SJSA1 (cell line): ENCODE results near the gene FBN1. TPM values are rescaled to one million over a fixed set of nuclear protein-coding genes. Genes with fewer than 3 reads are reported as not detected.

ENCODE experiments used
- DNase-seq, 2 experiments: peaks; one replicate each; pipeline ENCODE4 v3.0.0-alpha.2; 2015 to 2020; ENCODE audit warnings: low spot score in 2 of 2, low read depth in 1 of 2
- H3K27ac ChIP-seq: fragments of 250-450 bp; sonication (Bioruptor Pico); 2 replicates; pipeline ENCODE4 v1.5.1; 2020; ENCODE audit warnings: mild to moderate bottlenecking, moderate library complexity
- H3K27me3 ChIP-seq: fragments of 250-450 bp; sonication (Bioruptor Pico); replicated peaks from 2 replicates; pipeline ENCODE4 v1.5.1; 2020; ENCODE audit warnings: mild to moderate bottlenecking, moderate library complexity
- H3K36me3 ChIP-seq: fragments of 250-450 bp; sonication (Bioruptor Pico); 2 replicates; pipeline ENCODE4 v1.5.1; 2020; ENCODE audit warnings: mild to moderate bottlenecking
- H3K4me1 ChIP-seq: fragments of 250-450 bp; sonication (Bioruptor Pico); replicated peaks from 2 replicates; pipeline ENCODE4 v1.6.1; 2021; ENCODE audit warnings: mild to moderate bottlenecking
- H3K4me3 ChIP-seq: fragments of 250-450 bp; sonication (Bioruptor Pico); 2 replicates; pipeline ENCODE4 v1.5.1; 2020; ENCODE audit warnings: mild to moderate bottlenecking
- H3K9me3 ChIP-seq: fragments of 250-450 bp; sonication (Bioruptor Pico); replicated peaks from 2 replicates; pipeline ENCODE4 v1.5.1; 2020; ENCODE audit warnings: mild to moderate bottlenecking
- total RNA-seq: library from RNA; depleted of rRNA; stranded (reverse); fragments of >200 nt; shearing (Covaris generic); gene quantifications from 2 replicates; pipeline ENCODE4 v1.2.3, GENCODE V29; 2014

Gene FBN1
- total RNA-seq, 1 experiment from 2014 or later, result 352 TPM

DNA sequence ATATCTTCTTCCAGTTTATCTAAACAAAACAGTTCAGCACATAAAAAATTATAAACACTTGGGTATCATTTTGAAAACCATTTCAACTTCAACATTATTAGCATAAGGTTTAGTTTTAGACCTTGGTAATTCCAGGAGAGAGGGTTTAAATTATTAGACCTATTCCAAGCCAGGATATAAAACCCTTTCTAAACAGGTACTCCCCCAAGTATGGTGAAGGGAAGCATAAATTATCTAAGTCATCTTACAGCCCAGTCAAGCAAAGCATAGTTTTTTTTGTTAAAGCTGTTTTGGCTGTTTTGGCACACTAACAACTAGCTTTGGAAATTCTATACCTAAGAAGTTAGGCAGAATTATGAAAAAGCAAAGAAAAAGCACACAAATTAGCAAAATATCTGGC is 87.3 kb downstream of the FBN1 start:
- H3K27ac ChIP-seq, result no peak overlapping the region
- peaks cover 37% of the 10 kb centered on the region for H3K36me3 ChIP-seq
- H3K9me3 ChIP-seq, result no peaks in the 10 kb centered on the region
- no peak for DNase-seq
- no peaks in the 10 kb centered on the region for H3K27me3 ChIP-seq
- no peak overlapping the region for H3K4me3 ChIP-seq
- H3K4me1 ChIP-seq, result peaks cover 52% of the 10 kb centered on the region

DNA sequence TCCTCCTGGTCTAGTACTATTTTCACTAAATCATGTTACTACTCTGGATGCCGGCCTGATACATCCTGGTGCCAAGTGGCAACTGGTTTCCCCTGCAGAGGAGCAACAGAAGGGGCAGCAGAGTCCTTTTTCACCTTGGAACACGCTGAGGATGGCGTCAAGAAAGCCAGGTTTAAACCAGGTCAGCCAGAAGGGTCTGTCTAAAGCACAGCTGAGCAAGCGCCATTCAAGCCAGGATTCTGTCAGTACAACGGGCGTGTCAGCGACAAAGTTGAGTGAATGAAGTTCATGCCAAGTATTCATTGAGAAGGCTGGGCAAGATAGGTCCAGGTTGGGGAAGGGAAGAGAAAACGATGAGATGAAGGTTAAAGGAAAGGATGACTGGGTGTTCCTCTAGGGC is 88.2 kb downstream of the FBN1 start:
- Histone ChIP-seq H3K36me3 (peaks cover 37% of the 10 kb centered on the region), H3K27me3 (no peaks in the 10 kb centered on the region), H3K27ac (no peak overlapping the region), H3K9me3 (no peaks in the 10 kb centered on the region), H3K4me1 (peaks cover 49% of the 10 kb centered on the region), H3K4me3 (no peak overlapping the region)
- DNase-seq, result no peak

DNA sequence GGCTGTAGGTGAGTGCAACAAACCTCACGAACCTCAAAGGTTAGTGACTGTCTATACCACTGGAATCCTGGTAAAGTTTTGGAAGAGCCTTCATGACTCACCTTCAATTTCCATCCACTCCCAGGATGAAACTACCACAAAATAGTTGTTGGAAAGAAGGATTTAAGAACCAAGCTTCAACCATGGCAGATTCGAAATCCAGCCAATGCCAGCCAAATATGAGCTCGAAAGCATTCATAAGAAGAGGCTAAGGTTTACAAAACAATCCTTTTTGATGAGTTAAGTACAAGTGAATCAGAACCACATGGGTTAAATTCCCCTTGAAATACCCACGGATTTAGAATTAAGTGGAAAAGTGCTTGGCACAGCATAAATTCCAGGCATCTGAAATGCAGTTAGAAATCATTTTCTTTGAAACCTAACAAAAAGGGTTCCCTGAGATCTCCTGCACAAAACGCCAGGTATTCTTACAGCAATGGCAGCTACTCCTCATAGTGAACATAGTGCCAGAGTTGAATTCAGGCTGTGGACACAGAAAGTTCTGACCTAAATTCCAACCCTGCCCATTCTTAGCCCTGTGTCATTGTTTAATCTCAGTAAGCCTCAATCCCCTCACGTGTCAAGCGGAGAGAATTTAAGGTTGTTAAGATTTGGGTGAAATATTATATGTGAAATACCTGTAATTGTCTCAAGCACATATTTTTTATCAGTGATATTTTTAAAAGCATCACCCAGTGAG is 89.2 kb downstream of the FBN1 start:
- H3K9me3 ChIP-seq, result no peaks in the 10 kb centered on the region
- H3K27me3 ChIP-seq, result no peaks in the 10 kb centered on the region
- no peak for DNase-seq
- H3K4me3 ChIP-seq, result no peak overlapping the region
- H3K4me1 ChIP-seq, result peaks cover 49% of the 10 kb centered on the region
- H3K36me3 ChIP-seq, result peaks cover 37% of the 10 kb centered on the region
- no peak overlapping the region for H3K27ac ChIP-seq

DNA sequence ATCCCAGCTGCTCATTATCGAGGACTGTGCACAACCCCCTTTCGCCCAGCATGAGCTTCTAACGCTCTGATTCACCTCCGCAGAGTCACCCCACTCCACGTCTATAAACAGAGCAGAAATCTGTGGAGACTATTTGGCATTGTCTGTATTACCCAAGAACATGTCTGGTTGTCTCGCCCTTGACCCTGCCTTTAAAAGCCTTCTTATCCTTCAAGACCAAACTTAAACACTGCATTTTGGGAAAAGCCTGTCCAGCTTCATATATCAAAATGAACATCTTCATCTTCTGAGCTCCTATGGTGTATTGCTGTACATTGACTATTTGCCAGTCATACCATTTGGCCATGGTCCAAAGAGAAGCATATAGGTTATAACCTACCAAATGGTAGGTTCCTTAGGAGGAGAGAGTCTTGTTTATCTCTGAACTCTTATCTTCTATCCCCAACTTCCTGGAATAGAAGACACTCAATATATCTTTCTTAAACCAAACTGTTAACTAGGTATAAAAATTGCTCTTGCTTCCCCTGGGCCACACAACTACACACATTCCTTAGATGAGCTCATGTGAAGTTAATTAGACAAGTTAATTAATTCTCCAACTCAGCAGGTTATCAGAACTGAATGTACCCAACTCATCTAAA is 90.1 kb downstream of the FBN1 start:
- Histone ChIP-seq H3K27me3 (no peaks in the 10 kb centered on the region), H3K36me3 (peaks cover 40% of the 10 kb centered on the region), H3K4me3 (no peak overlapping the region), H3K9me3 (no peaks in the 10 kb centered on the region), H3K4me1 (peaks cover 47% of the 10 kb centered on the region), H3K27ac (no peak overlapping the region)
- no peak for DNase-seq

DNA sequence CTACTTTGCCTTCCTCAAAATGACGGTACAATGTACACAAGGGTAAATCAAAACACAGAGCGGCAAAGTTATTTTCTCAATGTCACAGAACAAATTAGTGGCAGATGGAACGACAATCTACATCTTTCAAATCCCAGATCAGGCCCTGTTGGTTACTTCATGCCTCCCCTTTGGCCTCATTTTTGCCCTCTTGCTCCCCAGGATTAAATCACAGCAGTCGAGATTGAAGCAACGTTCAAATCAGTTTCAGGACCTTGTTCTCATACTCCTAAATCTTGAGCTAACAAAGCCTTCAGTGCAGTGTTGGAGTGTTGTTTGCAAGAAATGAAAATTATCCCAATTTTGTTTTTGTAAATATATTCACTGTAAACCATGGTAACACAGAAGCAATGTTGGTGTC is 91.4 kb downstream of the FBN1 start:
- DNase-seq, result no peak
- 0 out of 2 replicates have a peak overlapping the region, but pooled peaks have one; percentile 1 for H3K27ac ChIP-seq

DNA sequence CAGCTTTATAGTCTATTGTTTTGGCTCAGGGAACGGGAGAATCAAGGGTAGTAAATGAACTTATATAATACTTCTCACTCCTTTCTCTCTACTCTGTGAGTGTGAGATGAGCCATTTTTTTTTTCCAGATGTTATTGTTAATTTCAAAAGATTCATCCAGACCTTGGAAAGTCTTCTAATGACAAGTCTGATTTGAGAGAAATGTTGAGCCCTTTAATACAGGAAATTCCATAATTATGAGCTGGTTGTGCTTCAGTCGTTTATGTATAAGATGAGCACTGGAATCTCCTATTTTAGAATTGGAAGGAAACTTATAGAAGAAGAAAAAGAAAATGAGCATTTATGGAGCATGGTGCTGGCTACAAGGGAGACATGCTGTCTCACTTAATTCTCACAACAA is 92.0 kb downstream of the FBN1 start:
- peaks cover 43% of the 10 kb centered on the region for H3K36me3 ChIP-seq
- DNase-seq, result no peak
- H3K27ac ChIP-seq, result 0 out of 2 replicates have a peak overlapping the region, but pooled peaks have one; percentile 1
- H3K27me3 ChIP-seq, result no peaks in the 10 kb centered on the region
- H3K4me1 ChIP-seq, result peaks cover 29% of the 10 kb centered on the region
- H3K9me3 ChIP-seq, result no peaks in the 10 kb centered on the region
- H3K4me3 ChIP-seq, result no peak overlapping the region

More for the DNA sequence above, 91.4 kb downstream of the FBN1 start:
- H3K4me3 ChIP-seq, result no peak overlapping the region
- H3K36me3 ChIP-seq, result peaks cover 40% of the 10 kb centered on the region
- H3K9me3 ChIP-seq, result no peaks in the 10 kb centered on the region
- H3K4me1 ChIP-seq, result peaks cover 34% of the 10 kb centered on the region
- H3K27me3 ChIP-seq, result no peaks in the 10 kb centered on the region

DNA sequence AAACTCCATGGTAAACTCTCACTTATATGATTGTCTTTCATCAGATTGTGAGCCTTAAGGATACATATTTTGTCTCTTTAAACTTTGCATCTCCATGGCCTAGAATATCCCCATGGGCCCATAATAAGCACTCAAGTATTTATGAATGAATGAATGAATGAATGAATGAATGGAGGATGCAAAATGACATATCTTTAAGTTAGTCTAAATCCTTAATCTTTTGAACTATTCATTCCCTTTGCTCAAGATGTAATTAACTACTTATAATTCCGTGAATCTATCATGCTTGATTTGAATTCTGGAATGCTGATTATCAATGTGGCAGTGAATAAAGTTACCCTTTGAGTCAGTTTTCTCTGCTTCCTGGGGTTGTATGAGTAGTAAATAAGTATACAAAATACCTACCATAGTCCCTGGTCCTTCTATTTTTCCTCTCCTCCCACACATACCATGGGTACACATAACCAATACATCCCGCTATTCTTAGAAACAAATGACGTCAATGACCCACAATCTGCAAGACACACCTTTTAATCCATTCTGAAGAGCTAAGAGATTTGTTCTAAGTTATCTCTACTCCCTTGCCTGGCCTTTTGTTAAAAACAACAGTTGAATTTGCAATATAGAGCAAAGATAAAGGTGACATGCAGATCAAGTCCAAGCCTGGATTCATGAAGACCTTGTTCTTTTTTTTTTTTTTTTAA is 94.5 kb downstream of the FBN1 start:
- H3K36me3 ChIP-seq, result peaks cover 35% of the 10 kb centered on the region
- H3K4me1 ChIP-seq, result peaks cover 31% of the 10 kb centered on the region
- DNase-seq, result no peak

DNA sequence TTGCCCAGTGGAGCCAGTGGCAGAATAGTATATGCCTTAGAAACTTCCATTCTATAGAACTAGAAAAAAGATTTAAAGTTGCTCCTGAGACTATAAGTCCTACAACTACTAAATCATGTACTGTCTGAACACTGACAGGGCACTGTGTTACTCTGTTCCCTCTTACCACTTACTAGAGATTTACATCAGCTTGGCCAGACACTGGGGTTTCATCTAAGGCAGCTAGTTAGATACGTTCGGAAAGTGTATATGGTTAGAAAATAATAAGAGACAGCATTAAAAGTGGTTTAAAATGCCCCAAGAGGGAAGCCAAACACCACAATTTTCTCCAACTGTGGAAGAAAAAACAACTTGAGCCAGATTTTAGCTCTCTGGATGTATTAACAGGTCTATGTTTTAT is 97.1 kb downstream of the FBN1 start:
- H3K36me3 ChIP-seq, result peaks cover 32% of the 10 kb centered on the region
- H3K27me3 ChIP-seq, result no peaks in the 10 kb centered on the region
- peaks cover 29% of the 10 kb centered on the region for H3K4me1 ChIP-seq
- H3K27ac ChIP-seq, result peak overlapping the region; percentile 50; the same call in 1 of the 2 replicates
- H3K4me3 ChIP-seq, result no peak overlapping the region
- no peaks in the 10 kb centered on the region for H3K9me3 ChIP-seq
- no peak for DNase-seq

More for the DNA sequence above, 94.5 kb downstream of the FBN1 start:
- Histone ChIP-seq H3K27me3 (no peaks in the 10 kb centered on the region), H3K4me3 (no peak overlapping the region), H3K27ac (no peak overlapping the region), H3K9me3 (no peaks in the 10 kb centered on the region)

DNA sequence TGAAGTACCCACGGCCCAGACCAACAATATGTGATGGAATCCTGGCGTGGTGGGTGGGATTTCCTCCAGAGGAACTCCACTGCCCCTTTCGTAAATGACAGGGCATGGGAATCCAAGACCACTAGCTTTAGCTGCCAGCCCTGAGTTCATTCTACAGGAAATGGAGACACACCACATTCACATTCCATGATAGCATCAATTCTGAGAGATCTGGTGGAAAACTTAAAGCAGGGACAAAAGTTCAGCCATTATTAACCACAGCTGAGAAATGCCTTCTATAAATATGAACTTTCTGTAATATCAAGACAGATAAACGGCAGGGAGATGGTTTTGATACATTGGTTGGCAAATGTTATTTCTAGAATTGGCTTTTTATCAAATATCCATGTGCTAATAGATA is 98.2 kb downstream of the FBN1 start:
- H3K27me3 ChIP-seq, result no peaks in the 10 kb centered on the region
- H3K4me1 ChIP-seq, result peaks cover 31% of the 10 kb centered on the region
- peaks cover 37% of the 10 kb centered on the region for H3K36me3 ChIP-seq
- no peaks in the 10 kb centered on the region for H3K9me3 ChIP-seq
- peak overlapping the region; percentile 50 for H3K27ac ChIP-seq
- DNase-seq, result peak in 1 of 2 experiments; percentile 38
- no peak overlapping the region for H3K4me3 ChIP-seq

DNA sequence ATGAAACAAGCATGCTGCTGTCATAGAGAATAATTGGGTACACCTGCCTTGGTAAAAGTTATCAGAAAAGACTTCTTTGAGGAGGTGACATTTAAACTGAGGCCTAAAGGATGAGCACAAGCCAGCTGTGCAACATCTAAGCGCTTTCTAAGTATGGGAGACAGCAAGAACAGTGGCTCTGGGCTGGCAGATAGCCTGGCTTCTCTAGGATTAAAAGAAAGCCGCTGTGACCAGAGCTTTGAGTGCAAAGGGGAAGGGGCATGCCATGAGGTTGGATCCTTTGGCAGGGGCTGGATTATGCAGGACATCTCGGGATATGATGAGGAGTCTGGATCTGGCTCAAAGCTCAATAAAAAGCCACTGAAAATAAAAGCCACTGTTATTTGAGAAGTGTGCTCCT is 99.2 kb downstream of the FBN1 start:
- Histone ChIP-seq H3K4me3 (no peak overlapping the region), H3K36me3 (peaks cover 37% of the 10 kb centered on the region), H3K4me1 (peaks cover 39% of the 10 kb centered on the region), H3K27me3 (no peaks in the 10 kb centered on the region), H3K27ac (no peak overlapping the region), H3K9me3 (no peaks in the 10 kb centered on the region)
- no peak for DNase-seq

DNA sequence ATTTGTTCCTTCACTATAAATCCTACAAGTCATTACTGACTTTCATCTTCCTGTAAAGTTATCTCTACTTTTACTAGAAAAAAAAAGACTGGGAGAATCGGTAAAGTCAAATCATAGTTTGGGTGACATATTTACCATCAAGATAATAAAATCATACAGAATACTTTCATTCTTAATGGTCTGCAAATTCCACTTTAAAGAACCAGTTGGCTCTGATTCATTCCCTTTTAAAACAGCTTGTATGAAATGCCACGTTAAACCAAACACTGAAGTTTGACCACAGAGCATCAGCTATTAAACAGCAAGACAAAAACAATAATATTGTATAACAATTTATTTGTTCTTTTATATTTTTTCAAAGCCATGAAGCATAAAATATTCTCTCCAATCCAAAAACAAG is 100.7 kb downstream of the FBN1 start:
- DNase-seq, result no peak
- Histone ChIP-seq H3K27me3 (no peaks in the 10 kb centered on the region), H3K27ac (no peak overlapping the region), H3K9me3 (no peaks in the 10 kb centered on the region), H3K36me3 (peaks cover 32% of the 10 kb centered on the region), H3K4me3 (no peak overlapping the region), H3K4me1 (peaks cover 41% of the 10 kb centered on the region)

DNA sequence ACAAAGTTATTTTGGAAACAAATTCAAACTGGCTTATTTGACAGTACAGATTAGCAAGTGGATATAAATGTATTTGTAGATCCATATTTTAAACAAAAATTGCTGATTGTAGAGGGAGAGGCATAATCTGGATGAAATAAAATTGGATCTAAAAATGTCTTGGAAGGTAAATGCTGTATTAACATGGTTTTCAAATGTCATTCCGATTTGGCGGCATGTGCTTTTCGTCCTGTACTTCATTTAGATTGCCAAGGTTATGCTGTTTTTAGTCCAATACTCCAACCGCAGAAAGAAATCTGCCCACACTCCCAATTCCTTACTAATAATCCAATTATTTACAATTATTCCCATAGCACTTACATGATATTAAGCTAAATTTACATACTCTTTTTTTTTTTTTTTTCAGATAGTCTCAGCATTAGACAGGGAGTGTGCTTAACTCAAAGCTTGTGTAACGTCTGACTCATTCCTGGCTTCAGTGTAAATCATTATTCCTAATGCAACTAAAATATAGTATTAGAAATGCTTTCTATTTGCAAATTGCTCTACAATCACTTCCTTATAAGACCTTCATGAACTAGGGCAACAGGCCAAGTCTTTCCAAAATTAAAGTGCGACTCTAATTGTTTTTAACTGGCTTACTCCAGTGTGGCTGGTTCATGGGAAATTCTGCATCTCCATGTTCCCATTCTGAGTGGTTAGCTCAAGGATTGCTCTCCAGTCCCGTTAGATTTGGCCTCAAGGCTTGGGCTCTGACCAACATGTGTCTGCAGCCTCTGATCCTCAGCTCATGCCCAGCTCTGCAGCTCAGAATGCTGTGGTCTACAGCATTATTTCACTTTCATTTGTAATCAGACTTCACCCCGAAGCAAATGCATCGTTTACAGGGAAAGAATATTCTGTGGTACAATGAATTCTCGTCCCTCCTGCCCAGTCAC is 103.9 kb downstream of the FBN1 start:
- Histone ChIP-seq H3K9me3 (no peaks in the 10 kb centered on the region), H3K4me3 (0 out of 2 replicates have a peak overlapping the region, but pooled peaks have one; percentile 1), H3K36me3 (peaks cover 26% of the 10 kb centered on the region), H3K4me1 (peaks cover 30% of the 10 kb centered on the region), H3K27me3 (no peaks in the 10 kb centered on the region), H3K27ac (peak overlapping the region; percentile 80)
- DNase-seq, result peak; percentile 63 to 77

DNA sequence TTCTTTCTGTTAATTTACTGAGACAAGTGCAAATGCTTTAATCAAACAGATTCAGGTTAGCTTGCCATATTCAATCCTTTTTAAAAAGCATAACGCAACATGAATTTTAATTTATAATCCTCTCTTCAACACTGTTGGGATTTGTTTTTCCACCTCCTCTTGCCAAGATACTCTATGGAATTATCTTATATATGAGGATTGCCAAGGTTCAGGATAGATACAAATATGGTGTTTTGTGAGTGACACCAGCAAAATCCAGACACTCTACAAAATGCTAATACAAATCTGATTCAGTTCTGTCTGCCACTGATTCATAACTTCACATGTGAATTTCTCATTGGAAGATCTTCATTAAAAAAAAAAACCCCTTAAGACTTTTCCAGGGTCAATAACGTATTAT is 104.8 kb downstream of the FBN1 start:
- Histone ChIP-seq H3K9me3 (no peaks in the 10 kb centered on the region), H3K4me1 (peaks cover 32% of the 10 kb centered on the region), H3K27ac (no peak overlapping the region), H3K36me3 (peaks cover 34% of the 10 kb centered on the region), H3K4me3 (no peak overlapping the region), H3K27me3 (no peaks in the 10 kb centered on the region)
- no peak for DNase-seq
